ENCODE data around the gene HOXB3.

Gene HOXB3

GRCh38 chr17:48625495-48626244 lies 35.6 kb upstream of the HOXB3 start:
- DNase-seq (ENCODE audit: low read depth) = no peak

- DNase-seq (ENCODE audit: low read depth) = no peak
Measured at GRCh38 chr17:48624544-48625494, 34.8 kb upstream of the HOXB3 start.

GRCh38 chr17:48624118-48624517 lies 34.1 kb upstream of the HOXB3 start:
- DNase-seq (ENCODE audit: low read depth) = no peak

GRCh38 chr17:48623583-48623982 lies 33.5 kb upstream of the HOXB3 start:
- DNase-seq (ENCODE audit: low read depth) = no peak

- no peak for DNase-seq (ENCODE audit: low read depth)
Measured at GRCh38 chr17:48622857-48623256, 32.8 kb upstream of the HOXB3 start.

- DNase-seq (ENCODE audit: low read depth) = no peak
Measured at GRCh38 chr17:48621410-48622392, 31.7 kb upstream of the HOXB3 start.

- no peak for DNase-seq (ENCODE audit: low read depth)
Measured at GRCh38 chr17:48620461-48621139, 30.6 kb upstream of the HOXB3 start.

- DNase-seq (ENCODE audit: low read depth) = no peak
Measured at GRCh38 chr17:48619826-48620449, 29.9 kb upstream of the HOXB3 start.

GRCh38 chr17:48618256-48618896 lies 28.3 kb upstream of the HOXB3 start:
- peak; percentile 74 for DNase-seq (ENCODE audit: low read depth)

- DNase-seq (ENCODE audit: low read depth) = no peak
Measured at GRCh38 chr17:48617471-48618255, 27.6 kb upstream of the HOXB3 start.

GRCh38 chr17:48616717-48617470 lies 26.9 kb upstream of the HOXB3 start:
- no peak for DNase-seq (ENCODE audit: low read depth)

- DNase-seq (ENCODE audit: low read depth) = no peak
Measured at GRCh38 chr17:48615963-48616716, 26.1 kb upstream of the HOXB3 start.

- no peak for DNase-seq (ENCODE audit: low read depth)
Measured at GRCh38 chr17:48615047-48615962, 25.3 kb upstream of the HOXB3 start, which contains the start of gene HOXB8. Gene HOXB8 (minus strand): TSS chr17:48615292. CDS start chr17:48614704, 588 bp downstream.

- DNase-seq (ENCODE audit: low read depth) = no peak
Measured at GRCh38 chr17:48613862-48614694, 24.0 kb upstream of the HOXB3 start.

- no peak for DNase-seq (ENCODE audit: low read depth)
Measured at GRCh38 chr17:48612854-48613691, 23.0 kb upstream of the HOXB3 start.

Data from stimulated activated CD8-positive, alpha-beta memory T cell treated with anti-CD3 and anti-CD28 coated beads, Interleukin-12 subunit alpha, Interleukin-12 subunit beta, amount 100 ng/mL, for 1 hour (primary cell).